ENCODE data around the gene CAMK2D.

The CAMK2D gene

DNA sequence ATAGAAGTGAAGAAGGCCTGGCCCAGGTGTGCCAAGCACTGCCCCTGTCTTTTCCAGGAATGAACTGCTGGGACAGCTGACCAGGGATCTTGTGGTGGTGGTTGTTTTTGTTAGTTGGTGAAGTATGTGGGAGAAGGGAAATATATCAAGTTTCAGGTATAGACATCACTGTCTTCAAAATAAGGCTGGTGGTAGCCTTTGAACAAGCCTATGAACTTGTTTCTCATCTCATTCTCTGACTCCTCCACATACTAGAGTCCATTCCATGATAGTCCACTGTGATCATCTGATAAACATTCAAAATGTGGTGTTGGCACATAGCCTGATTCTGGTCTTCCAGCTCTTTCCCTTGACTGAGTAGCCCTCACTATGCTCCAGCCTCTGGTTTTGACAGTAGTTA, 303.7 kb downstream of the CAMK2D start:
- no peak for DNase-seq

DNA sequence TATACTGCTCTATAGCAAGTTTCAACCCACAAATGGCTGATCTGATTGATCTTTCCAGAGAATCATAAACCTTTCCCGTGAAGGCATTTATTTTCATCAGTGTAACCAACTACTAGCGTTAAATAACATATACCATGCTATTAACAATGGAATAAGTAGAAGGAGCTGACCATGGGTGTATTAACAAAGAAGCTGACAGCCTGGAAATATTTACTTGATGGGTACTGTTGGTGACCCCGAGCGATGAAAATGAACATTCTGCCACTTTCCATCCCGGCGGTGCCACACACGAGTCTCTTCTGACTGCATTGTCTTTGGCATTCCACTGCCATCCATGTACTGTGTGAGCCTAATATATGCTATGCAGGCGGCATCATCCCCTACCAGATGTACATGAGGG, 304.4 kb downstream of the CAMK2D start:
- DNase-seq: no peak

DNA sequence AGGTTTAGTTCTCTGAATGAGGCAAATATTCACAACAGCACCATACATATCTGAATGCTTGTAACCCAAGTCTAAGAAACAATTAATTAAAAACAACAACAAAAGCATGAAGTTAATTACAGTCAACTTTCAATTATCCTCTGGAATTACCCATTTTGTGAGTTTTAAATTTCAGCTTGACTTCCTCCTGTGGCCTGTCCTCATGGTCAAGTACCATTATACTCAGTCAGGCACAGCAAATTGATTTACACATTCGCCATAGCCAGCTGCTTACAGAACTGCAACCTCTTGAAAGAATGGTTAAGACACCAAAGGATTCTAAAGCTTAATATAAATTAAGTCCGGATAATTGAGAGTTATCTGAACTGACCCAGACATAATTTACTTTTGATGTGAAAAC, 306.5 kb downstream of the CAMK2D start:
- DNase-seq: no peak

DNA sequence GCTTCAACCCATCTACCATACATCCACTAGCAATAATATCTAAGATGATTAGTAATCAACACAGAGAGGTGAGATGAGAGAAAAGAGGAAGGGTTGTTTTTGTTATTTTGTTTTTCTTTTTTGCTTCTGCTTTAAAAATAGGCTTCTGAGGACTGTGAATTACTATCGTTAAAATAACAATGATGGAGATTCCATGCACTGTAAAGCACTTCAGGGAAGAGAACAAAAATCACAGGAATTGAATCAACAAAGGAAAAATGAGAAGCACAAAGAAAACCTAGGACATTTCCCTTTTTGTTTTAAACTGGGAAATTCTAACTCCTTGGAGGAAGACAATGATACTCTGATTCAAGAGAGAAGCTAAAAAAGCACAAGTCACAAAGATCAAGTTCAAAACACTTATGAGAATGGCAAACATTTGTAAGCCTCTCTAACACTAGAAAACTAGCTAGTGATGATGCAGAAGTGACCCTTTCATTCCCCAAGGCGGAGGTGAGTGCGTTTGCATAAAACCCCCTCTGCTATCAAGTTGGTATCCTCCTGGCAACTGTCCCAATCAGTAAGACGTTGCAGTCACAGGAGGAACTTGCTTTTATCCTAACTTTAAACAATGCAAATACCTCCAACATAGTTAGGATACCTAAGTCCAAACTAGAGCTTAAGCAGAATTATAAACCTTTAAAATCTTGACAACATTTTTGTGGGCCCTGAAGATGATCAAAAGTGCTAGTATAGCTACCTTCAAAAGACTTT, 308.5 kb downstream of the CAMK2D start:
- no peak for DNase-seq

DNA sequence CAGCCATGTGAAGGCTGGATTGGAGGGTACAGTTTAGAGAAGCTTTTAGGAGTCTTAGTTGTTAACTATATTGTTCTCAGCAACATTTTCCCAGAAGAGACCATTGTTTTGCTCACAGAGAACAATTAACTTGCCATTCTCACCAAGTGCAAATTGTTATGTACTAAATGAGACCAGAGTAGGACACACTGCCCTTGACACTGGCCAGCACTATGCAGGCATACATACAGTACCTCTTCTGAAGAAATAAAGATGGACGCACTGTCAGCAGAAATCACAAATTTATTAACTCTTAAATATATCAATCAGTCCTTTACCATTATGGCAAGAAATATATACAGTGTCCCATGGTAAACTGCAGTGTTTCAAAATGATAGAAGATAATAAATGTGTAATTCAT, 309.4 kb downstream of the CAMK2D start:
- no peak for DNase-seq

DNA sequence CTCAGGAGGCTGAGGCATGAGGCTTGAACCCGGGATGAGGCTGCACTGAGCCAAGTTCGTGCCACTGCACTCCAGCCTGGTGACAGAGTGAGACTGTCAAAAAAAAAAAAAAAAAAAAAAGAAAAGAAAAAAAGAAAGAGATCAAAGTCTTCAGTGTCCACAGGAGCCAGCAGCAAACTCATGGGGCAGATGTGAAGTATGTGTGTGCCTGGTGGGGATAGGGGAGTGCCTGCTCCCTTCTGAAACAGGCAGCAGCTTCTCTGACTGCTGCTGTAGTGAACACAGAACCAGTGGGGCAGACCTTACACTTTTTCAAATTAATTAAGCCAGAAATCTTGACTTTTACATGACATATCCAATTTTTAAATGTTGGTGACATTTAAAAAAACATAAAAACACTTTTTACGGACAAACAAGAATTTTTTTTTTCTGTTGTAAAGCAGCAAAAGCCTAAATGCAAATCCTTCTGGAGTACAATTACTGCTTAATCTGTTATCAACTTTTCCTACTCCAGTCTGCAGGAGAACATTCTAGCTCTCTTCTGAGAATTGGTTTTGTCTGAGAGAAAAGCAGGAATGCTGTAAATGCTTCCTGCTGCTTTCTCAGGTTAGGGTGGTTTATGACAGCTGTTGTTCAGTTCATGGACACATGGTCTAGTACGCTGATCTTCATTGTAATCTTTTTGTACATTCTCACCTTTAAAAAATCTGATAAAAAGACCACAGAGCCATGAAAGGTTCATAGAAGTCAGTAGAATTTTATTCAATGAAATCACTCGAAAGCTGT, 311.1 kb downstream of the CAMK2D start:
- no peak for DNase-seq

DNA sequence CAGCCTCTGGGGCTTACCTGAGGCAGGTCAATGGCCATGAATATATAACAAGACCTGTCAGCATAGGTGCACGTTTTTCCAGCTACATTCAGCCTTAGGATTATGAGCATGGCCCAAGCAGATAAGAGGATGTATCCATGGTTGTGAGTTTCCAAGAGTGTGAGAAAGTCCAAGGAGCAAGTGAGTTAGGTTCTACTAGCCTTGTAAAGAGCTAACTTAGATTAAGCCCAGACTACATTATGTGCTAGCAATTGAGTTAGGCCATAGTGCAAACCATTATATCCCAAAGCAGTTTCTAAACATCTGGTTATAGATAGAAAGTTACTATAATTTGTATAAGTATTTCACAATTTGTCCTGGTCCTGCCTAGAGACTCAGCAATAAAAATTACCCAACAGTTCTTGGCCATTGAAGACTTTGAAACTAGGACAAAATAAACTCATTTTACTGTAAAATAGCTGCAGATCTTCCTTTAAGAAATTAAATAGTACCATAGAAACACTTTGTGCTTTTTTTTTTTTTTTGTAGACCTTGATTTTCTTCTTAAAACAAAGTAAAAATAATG, 312.0 kb downstream of the CAMK2D start:
- DNase-seq: no peak

DNA sequence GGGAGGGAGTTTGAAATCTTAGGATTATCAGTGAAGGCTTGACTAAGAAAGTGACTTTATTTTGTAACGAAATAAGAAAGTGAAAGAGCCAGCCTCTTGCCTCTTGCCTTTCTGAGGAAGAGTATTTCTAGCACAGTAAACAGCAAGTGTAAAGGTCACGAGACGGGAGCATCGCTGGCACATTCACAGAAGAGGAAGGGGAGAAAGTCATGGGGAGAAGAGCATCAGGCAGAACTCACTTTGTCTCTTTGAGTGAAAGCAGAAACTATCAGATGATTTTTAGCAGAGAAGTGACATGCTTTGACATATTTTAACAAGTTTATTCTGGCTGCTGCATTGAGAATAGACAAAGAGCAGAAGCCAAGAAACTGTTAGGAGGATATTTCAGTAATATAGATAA, 313.8 kb downstream of the CAMK2D start:
- no peak for DNase-seq

DNA sequence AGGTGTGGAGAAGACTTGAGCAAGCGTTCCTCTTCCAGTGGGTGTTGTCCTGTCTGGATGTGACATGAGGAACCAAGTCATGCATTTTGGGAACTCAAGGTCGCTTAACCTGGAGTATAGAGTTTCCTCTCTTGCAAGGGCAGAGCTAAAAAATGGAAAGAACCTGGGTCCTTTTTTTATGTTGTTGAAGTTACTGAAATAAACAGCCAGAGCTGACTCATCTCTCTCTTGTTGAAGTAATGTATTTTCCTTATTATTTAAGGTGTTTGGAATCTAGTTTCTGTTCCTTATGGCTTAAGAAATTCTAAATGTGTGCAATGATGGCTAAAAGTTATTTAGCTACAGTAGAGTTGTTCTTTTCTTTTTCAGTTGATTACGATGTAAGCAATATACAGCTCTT, 314.5 kb downstream of the CAMK2D start:
- no peak for DNase-seq

DNA sequence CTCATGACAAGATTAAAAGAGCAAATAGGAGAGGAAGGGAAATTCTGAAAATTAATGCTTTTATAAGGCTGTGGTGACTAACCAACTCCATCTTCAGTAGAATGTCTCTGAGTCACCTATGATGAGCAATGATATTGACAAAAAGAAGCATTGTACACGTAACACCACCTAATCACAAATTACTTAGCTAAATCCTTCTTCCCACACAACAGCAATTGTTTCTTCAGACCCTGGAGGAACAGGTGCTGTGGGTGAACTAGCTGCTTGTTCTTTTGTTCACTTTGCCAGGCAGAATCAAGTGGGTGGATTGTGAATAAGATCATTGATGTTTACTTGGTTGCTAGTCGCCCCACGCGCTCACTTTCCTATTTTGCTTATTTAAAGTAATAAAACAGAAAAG, 315.5 kb downstream of the CAMK2D start:
- no peak for DNase-seq

DNA sequence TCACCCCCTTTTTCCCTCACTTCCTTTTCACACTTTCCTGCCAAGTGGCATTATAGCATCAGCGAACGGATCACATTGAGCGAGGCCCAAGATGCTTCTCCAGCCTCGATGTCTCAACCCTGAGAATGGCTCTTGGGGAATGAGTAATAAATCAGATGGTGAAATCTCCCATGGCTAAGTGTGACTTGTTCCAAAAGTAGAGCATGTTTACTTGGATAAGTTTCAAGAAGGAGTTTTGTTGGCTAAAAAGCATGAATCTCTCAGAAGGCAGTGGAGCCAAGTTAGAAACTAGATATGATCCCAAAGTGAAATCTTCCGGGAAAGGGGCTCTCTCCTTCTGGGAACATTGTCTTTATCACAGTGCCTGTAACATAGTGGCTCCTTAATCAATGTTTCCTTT, 316.3 kb downstream of the CAMK2D start:
- no peak for DNase-seq

DNA sequence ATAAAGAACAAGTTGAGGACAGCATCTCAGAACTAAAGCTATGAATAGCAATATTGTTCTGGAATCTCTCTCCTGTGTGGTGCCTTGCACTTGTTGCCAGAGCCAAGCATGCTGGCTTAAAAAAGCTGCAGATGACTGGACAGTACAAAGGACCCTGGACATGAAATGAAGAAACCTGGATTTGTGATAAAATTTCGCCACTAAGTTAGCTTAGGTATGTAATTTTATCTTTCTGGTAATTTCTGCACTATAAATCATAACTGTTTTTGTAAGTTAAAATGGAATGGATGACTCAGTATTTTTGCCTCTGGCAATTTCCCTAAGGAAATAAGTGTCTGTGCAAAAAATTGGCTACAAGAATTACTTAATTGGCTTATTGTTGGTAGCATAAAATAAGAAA, 317.2 kb downstream of the CAMK2D start:
- no peak for DNase-seq

DNA sequence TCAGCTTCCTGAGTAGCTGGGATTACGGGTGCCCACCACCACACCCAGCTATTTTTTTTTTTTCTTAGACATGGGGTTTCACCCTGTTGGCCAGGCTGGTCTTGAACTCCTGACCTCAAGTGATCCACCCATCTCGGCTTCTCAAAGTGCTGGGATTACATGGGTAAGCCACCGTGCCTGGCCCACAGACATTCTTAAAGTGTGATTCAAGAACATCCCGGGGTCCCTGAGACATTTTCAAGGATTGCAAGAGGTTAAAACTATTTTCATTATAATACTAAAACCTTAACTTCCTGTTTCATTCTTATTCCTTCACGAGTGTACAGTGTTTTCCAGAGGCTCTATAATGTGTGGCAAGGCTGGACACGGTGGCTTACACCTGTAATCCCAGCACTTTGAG, 318.7 kb downstream of the CAMK2D start:
- no peak for DNase-seq

DNA sequence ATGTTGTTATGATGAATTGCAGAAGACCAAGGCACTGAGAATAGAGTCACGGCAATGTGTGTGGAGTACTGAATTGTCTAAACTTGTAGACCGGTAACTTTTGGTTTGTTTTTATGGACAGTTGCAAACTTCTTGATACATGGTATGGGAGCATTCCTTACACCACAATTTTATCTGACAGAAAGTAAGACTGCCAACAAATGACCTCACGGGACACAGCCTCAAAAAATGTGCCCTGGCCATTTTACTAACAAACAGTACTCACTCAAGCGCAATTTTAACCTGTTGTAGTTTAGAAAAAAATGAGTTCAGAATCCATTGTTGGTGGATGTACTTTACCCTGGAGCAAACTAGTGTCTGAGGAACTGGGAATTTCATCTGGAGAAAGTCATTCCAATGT, 321.2 kb downstream of the CAMK2D start:
- DNase-seq: no peak

DNA sequence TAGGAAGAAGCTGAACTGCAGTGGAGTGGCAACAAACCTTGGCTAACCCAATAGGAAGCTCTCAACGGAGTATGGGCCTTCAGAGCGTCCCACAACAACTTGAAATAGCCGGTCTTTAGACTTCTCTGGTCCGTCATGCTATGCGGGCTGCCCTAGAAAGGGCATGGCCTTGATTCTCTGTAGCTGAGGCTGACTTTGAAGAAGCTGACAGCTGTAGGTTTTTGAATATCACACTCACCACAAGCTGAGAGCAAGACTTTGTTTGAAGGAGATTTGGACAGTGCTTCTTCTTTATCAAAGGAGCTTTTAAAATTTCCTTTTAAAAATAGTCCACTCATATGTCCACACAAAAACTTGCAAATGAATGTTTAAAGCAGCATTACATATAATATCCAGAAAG, 322.9 kb downstream of the CAMK2D start:
- no peak for DNase-seq

DNA sequence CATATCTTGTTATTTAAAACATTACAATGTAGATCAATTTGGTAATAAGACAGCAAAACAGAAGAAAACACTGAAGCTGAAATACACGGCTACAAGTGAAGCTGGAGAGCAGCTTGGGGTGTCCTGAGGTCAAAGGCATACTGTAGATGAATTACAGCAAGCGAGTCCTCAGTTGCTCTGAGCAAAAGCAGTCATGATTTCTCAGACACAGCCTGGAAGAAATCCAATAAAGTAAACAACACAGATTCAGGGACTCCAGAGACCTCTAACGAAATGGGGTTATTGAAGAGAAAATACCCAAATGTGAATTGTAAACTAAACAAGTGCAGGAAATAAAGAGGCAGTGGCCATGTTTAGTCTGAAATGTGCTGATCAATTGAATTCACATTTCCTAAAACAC, 324.4 kb downstream of the CAMK2D start:
- no peak for DNase-seq

DNA sequence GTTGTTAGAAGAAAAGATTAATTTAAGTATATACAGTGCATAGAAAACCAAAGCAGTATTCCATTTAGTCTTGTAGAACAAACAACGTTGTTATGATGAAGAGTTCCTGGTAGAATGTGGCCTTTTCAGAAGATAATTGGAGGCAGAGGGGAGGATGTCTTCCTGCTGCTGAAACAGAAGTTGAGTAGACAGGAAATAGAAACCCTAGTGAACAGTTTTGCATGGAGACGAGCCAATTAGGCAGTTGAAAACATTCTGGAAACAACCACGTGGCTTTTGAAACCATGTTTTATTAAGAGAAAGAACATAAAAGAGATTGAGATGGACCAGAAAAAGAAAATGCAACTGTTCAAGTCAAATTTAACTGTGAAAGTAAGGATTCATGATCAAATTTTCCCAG, 325.2 kb downstream of the CAMK2D start:
- no peak for DNase-seq

DNA sequence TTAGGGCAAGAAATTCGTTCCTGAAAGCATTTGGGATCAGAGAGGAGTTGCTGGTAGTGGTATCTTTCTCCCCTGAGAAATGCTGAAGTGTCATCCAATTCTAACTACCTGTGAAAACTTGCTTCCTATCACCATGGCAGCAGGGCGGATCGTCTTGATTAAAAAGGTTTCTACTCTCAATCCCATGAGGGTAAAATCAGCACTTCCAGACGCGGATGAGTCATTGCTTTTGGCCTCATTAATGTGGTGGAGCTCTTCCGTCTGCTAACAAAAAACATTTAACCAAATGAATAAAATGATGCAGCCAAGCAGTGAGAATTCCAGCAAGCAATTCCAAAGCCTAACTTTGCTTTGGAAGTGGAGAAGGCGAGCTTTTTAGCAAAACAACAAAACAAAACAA, 325.6 kb downstream of the CAMK2D start:
- no peak for DNase-seq

DNA sequence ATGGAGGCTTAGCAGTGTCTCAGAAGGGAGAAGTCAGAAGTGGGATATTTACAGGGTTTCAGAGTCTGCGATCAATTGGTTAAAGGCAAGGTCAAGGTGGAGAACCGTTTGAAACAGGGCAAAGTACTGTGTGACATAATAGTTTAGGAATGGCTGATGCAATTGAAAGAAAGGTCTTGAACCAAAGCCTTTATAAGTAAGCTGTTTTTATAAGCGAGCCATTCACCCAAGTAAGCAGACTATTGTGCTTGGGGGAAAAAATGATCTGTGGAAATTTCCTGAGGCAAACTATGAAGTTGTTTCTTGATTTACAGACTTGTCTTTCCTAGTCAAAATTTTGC, 327.3 kb downstream of the CAMK2D start:
- DNase-seq: no peak

DNA sequence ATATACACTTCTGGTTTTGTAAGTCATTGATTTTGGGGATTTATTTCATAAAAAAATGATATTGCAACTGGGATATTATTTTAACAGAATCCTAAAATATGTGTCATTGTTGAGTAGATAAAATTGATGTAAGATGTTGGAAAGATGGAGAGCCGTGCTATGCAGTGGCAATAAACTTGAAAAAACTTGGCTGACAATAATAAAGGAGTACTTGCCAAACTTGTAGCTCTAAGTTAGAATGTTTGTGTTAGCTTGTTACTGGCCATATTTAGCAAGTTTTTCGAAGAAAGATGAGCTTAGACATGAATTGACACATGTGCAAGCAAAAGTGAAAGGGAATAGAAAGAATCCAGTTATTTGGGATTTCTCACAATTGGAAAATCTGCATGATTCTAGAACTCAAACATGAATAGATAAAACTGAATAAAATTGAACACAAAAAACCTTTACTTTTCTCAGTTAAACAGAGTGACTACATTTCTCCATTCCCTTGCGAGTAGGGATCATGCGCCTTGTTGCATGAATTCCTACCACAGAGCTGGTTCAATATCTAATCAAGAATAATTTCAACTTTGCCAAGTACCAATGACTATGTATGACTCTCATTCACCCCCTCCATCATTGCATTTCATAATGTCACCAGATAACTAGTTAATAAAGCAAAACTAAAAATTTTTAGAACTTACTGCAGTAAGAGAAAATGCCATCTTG, 327.8 kb downstream of the CAMK2D start:
- DNase-seq: no peak

DNA sequence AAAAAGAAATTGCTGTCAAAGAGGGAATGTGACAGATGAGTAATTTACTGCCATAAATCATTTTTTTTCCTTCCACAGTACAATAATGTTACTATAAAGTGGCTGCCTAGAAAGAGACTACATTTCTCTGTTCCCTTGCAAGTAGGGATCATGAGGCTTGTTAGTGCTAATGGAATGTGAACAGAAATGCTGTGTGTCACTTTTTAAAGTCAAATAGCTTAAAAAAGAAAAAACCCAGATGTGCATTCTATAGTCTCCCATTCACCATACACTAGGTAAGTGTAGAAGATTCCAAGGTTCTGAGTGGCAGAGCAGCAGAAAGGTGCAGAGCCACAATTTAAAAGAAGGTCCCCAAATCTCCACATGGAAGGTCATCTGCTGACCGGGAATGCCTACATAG, 328.4 kb downstream of the CAMK2D start:
- no peak for DNase-seq

DNA sequence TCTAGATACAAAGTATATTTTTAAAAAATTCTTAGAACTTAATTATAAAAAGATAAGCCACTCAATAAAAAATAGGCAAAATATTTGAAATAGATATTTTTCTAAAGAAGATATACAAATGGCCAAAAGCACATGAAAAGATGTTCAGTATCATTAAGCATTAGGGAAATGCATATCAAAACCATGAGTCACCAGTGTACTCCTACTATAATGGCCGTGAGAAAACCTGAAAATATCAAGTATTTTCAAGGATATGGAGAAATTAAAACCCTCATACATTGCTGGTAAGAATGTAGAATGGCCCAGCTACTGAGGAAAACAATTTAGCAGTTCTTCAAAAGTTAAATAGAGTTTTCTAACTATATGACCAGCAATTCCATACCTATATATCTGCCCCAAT, 337.9 kb downstream of the CAMK2D start:
- DNase-seq: no peak

DNA sequence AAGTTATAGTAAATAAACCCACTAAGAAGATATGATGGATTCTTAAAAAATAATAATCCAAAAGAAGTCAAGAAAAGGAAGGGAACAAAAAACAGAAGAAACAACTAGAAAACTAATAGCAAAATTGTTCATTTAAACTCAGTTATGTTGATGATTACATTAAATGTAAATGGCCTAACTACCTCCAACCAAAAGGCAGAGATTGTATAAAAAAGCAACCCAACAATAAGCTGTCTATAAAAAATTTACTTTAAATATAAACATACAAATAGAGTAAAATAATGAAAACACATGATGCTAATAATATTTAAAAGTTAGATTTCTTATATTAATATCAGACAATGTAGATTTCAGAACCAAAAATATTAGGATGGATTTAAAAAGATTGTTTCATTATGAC, 340.6 kb downstream of the CAMK2D start:
- DNase-seq: no peak

DNA sequence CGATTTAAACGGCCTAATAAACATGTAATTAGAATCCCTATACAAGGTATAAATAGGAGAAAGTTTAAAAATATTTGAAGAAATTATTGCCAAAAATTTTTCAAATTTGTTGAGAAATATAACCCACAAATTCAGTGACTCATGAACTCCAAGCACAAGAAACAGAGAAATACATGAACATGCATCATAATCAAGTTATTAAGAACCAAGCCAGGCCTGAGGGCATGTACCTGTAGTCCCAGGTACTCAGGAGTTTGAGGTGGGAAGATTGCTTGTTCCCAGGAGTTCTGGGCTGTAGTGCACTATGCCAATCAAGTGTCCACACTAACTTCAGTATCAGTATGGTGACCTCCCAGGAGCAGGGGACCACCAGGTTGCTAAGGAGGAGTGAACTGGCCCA, 341.9 kb downstream of the CAMK2D start:
- no peak for DNase-seq
